ENCODE data around the gene FAM20B.

DNA sequence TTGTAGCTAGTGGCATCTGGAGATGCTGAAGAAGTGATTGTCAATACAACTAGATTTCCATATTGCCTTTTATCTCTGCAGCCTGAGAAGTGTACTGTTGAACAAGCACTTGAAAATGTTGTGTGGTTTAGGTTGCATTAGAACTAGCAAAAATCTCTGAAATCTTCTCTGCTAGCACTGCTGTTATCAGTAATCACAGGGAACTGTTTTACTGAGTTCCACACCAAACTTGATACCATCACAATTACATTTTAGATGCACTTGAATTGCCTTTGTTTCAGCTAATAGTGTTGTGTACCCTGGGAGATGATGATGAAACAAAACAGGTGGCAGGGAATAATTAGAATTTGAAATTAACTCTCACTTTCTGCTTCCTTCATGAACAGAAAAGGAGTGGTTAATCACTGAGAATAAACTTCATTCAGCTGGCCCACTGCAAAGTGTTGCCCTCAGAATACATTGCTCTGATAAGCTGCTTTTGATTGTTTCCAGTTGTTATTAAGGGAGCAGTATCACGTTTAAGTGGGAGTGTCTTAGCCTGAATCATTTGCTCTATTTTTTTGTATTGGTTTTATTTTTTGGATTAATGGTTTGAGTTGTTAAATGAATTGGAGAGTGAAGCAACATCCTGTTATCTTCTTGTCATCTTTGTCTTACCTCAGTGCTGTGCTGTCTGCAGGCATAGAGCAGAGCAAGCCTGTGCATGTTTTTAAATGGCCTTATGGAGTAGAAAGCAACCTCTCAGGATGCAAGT is 13.0 kb downstream of the FAM20B start:
- no peak for TF ChIP-seq POLR2A (IDR thresholded peaks at IDR 0.05)
- TF ChIP-seq, protein P1, sequence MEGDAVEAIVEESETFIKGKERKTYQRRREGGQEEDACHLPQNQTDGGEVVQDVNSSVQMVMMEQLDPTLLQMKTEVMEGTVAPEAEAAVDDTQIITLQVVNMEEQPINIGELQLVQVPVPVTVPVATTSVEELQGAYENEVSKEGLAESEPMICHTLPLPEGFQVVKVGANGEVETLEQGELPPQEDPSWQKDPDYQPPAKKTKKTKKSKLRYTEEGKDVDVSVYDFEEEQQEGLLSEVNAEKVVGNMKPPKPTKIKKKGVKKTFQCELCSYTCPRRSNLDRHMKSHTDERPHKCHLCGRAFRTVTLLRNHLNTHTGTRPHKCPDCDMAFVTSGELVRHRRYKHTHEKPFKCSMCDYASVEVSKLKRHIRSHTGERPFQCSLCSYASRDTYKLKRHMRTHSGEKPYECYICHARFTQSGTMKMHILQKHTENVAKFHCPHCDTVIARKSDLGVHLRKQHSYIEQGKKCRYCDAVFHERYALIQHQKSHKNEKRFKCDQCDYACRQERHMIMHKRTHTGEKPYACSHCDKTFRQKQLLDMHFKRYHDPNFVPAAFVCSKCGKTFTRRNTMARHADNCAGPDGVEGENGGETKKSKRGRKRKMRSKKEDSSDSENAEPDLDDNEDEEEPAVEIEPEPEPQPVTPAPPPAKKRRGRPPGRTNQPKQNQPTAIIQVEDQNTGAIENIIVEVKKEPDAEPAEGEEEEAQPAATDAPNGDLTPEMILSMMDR (IDR thresholded peaks at IDR 0.05) = no peak
- no peak for TF ChIP-seq POLR2AphosphoS5 (IDR thresholded peaks at IDR 0.05)

All from sigmoid colon (tissue), 4 donors.